HG02938 (cell line): Measurements from ENCODE around the gene VEZF1.
A peak's percentile ranks its signal among the peaks of the same experiment; 100 is the strongest.
"Not testable (repeated sequence)": the region's sequence is repeated elsewhere in the genome, so short reads cannot be mapped to it uniquely, and the experiment has no call there.

Experiments
- ATAC-seq: cut with Tn5 transposase; IDR thresholded peaks from one replicate; pipeline ENCODE4 v1.9.1; 2021; ENCODE audit warnings: mild to moderate bottlenecking, moderate library complexity; ENCODE audit not compliant: unreplicated experiment

The VEZF1 gene

GRCh38 chr17:57975044-57975443 lies 13.0 kb downstream of the VEZF1 start:
- ATAC-seq, result no peak

- ATAC-seq, result not testable (repeated sequence)
Observed at GRCh38 chr17:57974053-57974824, 13.8 kb downstream of the VEZF1 start.

GRCh38 chr17:57972151-57972550 lies 15.9 kb downstream of the VEZF1 start:
- no peak for ATAC-seq

GRCh38 chr17:57971572-57971971 lies 16.5 kb downstream of the VEZF1 start:
- no peak for ATAC-seq

- no peak for ATAC-seq
Observed at GRCh38 chr17:57970710-57971109, 17.3 kb downstream of the VEZF1 start.

- no peak for ATAC-seq
Observed at GRCh38 chr17:57968456-57968855, 19.6 kb downstream of the VEZF1 start.

GRCh38 chr17:57966875-57967274 lies 21.2 kb downstream of the VEZF1 start:
- no peak for ATAC-seq

- ATAC-seq, result no peak
Observed at GRCh38 chr17:57966246-57966645, 21.8 kb downstream of the VEZF1 start.

GRCh38 chr17:57965521-57966160 lies 22.4 kb downstream of the VEZF1 start:
- no peak for ATAC-seq

- no peak for ATAC-seq
Observed at GRCh38 chr17:57963149-57963511, 24.9 kb downstream of the VEZF1 start.

GRCh38 chr17:57962279-57963148 lies 25.5 kb downstream of the VEZF1 start:
- no peak for ATAC-seq

- no peak for ATAC-seq
Observed at GRCh38 chr17:57959929-57960328, 28.1 kb downstream of the VEZF1 start.

GRCh38 chr17:57958391-57958790 lies 29.7 kb downstream of the VEZF1 start:
- ATAC-seq, result not testable (repeated sequence)

- no peak for ATAC-seq
Observed at GRCh38 chr17:57957886-57958285, 30.2 kb downstream of the VEZF1 start.

- no peak for ATAC-seq
Observed at GRCh38 chr17:57957120-57957850, 30.8 kb downstream of the VEZF1 start.

- peak; percentile 53 for ATAC-seq
Observed at GRCh38 chr17:57956291-57957119, 31.5 kb downstream of the VEZF1 start.

GRCh38 chr17:57955183-57955931 lies 32.7 kb downstream of the VEZF1 start, which contains the start of gene CUEDC1:
Gene CUEDC1, minus strand, starts transcription at chr17:57955412. Its CDS starts 69,848 bp downstream, at chr17:57885564.
- ATAC-seq, result no peak

- ATAC-seq, result no peak
Observed at GRCh38 chr17:57954397-57955182, 33.5 kb downstream of the VEZF1 start.
